LHCN-M2 (cell line): ENCODE results near the gene DMC1. TPM values are rescaled to one million over a fixed set of nuclear protein-coding genes. Genes with fewer than 3 reads are reported as not detected.
"Not testable (repeated sequence)": the region's sequence is repeated elsewhere in the genome, so short reads cannot be mapped to it uniquely, and the experiment has no call there.

Experiments
- DNase-seq: peaks from one replicate; pipeline ENCODE4 v3.0.0-alpha.2; 2012; ENCODE audit warnings: low read depth
- polyA plus RNA-seq: library from polyadenylated mRNA; unstranded; fragments of >200 nt; gene quantifications from one replicate; pipeline ENCODE4 v1.2.1, GENCODE V29; 2012; ENCODE audit warnings: missing spikeins
- total RNA-seq: library from RNA; depleted of rRNA; stranded (reverse); fragments of >200 nt; gene quantifications from 2 replicates; pipeline ENCODE4 v1.2.3, GENCODE V29; 2014; rRNA removed

The DMC1 gene
- total RNA-seq: 2.8 and 20.8 TPM in 2 replicates
- polyA plus RNA-seq: 2.8 TPM

- peak; percentile 84 for DNase-seq
These were observed at the start of gene DMC1 for GRCh38 chr22:38569972-38570778. TSS of gene DMC1 (minus strand) at chr22:38570183. CDS start at chr22:38568256, 1,927 bp downstream.

DNA sequence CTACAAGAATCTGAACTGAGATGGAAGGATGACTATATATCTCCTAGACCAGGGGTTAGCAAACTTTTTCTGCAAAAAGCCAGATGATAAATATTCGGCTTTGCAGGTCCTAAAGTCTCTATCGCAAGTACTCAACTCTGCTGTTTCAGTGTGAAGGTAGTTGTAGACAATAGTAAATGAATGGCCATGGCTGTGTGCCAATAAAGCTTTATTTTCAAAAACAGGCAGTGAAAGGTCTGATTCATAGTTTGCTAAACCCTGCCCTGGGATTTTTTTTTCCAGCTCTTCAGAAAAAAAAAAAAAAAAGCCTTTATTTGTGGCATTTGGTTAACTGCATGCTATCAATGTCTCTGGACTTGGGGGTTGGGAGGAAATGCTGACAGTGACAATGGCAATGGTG is 48.7 kb upstream of the DMC1 start:
- DNase-seq: peak; percentile 25

GRCh38 chr22:38618258-38618657 is 48.3 kb upstream of the DMC1 start:
- DNase-seq: no peak

GRCh38 chr22:38615064-38615405 is 45.1 kb upstream of the DMC1 start:
- DNase-seq: not testable (repeated sequence)

GRCh38 chr22:38614332-38615063 is 44.5 kb upstream of the DMC1 start:
- DNase-seq: no peak

DNA sequence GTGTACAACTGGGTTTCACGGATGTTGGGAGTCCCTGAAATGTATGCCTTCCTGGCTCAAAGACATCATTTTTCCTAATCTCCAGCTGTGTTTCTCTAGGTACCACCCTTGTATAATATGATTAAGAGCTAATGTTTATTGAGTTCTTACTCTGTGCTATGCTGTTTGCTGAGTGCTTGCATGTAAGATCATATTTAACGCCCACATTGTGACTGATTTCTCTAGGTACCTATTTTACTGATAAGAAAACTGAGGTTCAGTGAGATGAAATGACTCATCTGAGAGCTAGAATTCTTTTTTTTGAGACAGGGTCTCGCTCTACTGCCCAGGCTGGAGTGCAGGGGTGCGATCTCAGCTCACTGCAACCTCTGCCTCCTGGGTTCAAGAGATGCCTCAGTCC is 43.6 kb upstream of the DMC1 start:
- DNase-seq: no peak

DNA sequence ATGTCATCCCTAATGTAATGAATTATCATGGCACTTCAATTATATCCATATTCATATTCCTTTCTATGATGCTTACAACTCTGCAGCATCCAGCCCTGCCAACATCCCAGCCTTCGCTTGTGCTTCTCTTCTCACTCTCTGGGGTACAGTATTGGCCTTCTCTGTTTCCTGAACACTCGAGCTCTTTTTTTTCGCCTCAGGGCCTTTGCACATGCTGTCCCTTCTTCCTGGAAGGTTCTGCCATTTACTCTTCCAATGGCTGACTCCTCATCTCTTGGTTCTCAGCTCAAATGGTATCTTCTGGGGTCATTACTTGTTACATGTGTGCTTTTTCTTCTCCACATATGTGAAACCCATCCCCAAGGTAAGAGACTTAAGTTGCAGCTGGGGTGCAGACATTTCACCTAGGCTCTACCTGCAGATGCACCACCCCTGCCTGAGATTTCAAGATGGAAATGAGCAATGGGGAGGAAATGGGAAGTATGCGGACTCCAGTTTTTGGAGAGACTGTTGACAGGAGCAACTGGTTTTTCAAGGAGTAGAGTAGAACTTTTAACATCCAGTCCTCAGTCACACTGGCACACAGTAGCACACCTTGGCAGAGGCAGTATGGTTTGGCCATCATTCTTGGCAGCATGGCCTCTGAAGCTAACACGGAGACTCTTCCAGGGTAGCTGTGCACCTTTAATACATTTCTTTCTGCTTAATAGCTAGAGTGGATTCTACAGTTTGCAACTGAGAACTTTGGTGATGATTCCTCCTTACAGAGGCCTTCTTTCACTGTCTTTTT is 42.4 kb upstream of the DMC1 start:
- no peak for DNase-seq

DNA sequence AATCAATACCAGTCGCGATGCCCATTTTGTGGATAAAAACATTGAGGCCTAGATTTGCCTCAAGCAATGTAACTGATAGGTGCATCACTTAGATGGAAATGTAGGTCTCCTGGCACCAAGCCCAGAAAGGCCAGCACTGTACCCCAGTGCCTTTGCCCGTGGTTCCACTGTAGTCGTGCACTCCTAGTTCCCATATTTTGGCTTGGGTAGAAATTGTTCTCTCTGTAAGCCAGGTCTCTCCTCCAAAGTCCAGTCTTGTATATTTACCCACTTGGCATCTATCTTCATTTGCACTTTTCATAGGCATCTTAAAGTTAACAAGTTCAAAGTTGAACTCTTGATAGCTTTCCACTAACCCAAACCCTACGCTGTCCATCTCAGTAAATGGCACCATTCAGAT is 41.6 kb upstream of the DMC1 start:
- DNase-seq: no peak

DNA sequence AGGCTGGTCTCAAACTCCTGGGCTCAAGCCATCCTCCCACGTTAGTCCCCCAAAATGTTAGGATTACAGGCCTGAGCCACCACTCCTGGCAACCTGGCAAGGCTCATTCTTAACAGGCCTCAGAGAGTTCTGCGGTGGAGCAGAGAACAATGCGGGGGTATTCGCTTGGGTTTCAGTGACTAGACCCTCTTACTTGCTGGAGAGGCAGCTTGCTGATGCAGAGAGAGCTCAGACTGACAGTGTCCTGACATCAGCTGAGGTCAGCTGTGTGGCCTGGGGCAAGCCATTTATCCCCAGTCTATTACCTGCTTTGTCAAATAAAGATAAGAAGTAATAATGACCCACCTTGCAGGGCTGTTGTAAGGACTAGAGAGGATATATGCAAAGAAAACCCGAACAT is 40.3 kb upstream of the DMC1 start:
- no peak for DNase-seq

GRCh38 chr22:38608992-38609750 is 39.2 kb upstream of the DMC1 start:
- DNase-seq: no peak

DNA sequence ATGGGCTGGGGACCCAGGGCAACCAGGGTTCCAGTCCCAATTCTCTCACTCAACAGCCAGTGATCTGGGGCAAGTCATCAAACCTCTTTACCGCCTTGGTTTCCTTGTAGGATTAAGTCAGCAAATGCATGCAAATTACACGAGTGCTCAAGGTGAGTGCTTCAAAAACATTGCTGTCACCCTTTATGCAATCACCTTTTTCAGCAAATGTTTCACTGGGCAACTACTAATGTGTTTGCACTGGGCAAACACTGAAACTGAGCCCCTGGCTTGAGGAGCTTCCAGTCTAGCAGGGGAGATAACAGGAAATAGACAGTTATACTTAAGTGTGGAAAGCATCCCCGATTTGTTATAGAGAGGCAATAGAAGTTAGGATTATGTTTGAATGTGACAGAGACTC is 37.7 kb upstream of the DMC1 start:
- DNase-seq: no peak

GRCh38 chr22:38602166-38602565 is 32.2 kb upstream of the DMC1 start:
- DNase-seq: no peak

- no peak for DNase-seq
These were observed 31.3 kb upstream of the DMC1 start for GRCh38 chr22:38601221-38601764.

DNA sequence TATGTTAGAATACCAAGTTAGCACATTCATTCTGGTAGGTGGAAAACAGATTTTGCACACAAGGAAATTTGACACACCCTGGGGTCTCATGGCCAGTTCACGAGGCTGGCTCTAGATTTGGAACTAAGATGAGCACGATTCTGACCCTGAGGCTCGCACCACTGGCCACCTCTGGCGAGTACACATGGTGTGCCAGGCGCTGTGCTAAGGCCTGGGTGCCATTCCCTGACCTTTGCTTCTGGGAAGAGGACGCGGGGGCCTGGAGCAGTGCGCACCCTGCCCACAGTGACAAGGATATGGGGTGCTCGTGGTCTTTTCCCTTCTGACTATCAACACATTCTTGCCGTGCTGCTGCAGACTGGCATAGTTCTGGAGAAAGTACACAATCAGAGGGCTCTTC is 29.5 kb upstream of the DMC1 start:
- DNase-seq: no peak

- not testable (repeated sequence) for DNase-seq
These were observed 12.9 kb upstream of the DMC1 start for GRCh38 chr22:38582923-38583322.

- DNase-seq: no peak
These were observed 8.5 kb upstream of the DMC1 start for GRCh38 chr22:38578505-38578904.

DNA sequence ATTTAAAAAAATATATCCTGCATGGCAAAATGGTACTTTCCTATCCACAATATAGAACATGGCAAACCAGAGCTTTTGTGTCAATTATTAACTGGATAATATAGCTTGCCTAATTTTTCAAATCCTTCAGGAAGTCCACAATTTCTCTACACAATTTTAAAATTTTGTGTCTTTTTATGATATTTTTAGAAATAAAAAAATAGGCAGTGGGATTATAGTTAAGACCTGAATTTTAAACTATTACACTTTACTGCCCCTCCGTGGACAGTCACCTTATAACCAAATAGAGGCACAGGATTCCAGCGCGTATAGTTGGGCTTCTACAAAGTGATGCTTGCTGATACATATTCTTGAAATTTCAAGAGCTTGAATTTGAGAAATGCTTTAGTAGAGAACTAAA is 2.1 kb upstream of the DMC1 start:
- peak; percentile 54 for DNase-seq

- DNase-seq: peak; percentile 80
These were observed 889 bp upstream of the DMC1 start for GRCh38 chr22:38570779-38571364.

- DNase-seq: no peak
These were observed 607 bp downstream of the DMC1 start for GRCh38 chr22:38569181-38569971.
